SK-N-MC (cell line): Measurements from ENCODE around the gene MUC5B.

ENCODE experiments used
- EZH2 ChIP-seq: fragments of 200-600 bp; sonication (generic); IDR thresholded peaks from one replicate; pipeline ENCODE4 v1.6.1; 2017; ENCODE audit warnings: antibody characterized with exemption
- FOXP2 ChIP-seq: optimal IDR thresholded peaks from 2 replicates; pipeline ENCODE3; 2011; ENCODE audit warnings: mild to moderate bottlenecking, moderate library complexity; ENCODE audit not compliant: insufficient read depth; ENCODE audit errors: extremely low read length, control extremely low read depth
- POLR2AphosphoS5 ChIP-seq: IDR thresholded peaks from 2 replicates; pipeline ENCODE4 v1.6.1; 2012; ENCODE audit warnings: mild to moderate bottlenecking, low read depth, low read length, borderline replicate concordance

DNA sequence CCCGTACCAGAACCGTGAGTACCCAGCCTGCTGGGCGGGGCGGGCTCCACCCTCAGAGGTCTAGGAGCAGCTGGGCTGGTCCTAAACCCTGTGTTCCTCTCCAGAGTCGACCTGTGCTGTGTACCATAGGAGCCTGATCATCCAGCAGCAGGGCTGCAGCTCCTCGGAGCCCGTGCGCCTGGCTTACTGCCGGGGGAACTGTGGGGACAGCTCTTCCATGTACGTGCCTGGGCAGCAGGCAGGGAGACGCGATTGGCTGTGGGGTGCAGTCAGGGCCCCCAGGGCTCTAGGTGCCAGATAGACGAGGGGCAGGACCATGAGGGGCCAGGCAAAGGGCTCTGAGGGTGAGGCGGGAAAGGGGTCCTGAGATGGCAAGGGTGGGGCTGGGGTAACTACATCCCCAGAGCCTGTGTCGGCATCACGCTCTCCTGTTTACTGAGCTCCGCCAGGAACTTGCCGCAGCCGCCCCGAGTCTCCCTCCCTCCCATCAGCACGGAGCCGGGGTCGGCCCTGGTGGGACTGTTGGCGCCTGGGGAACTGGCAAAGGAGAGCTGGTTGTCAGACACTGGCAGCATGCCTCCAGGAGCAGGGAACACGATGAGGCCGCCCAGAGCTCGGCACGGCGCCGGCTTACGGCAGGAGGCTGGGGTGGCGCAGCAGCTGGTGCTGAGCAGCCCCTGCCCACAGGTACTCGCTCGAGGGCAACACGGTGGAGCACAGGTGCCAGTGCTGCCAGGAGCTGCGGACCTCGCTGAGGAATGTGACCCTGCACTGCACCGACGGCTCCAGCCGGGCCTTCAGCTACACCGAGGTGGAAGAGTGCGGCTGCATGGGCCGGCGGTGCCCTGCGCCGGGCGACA lies 22.9 kb upstream of the MUC5B start:
- TF ChIP-seq POLR2AphosphoS5 (no peak), EZH2 (no peak), FOXP2 (no peak)
